Fibroblast of peridontal ligament (primary cell): ENCODE measurements around the gene NFIX.
A peak's percentile ranks its signal among the peaks of the same experiment; 100 is the strongest.
"Not testable (repeated sequence)": the region's sequence is repeated elsewhere in the genome, so short reads cannot be mapped to it uniquely, and the experiment has no call there.

Experiments used
- DNase-seq: peaks from one replicate; pipeline ENCODE4 v3.0.0-alpha.2; 2010; ENCODE audit errors: extremely low read depth

NFIX gene

GRCh38 chr19:12994701-12995595 is at the start of gene NFIX:
Gene NFIX (plus strand): TSS chr19:12995475. CDS start chr19:12995838, 363 bp downstream.
- peak; percentile 52 for DNase-seq

- peak; percentile 98 for DNase-seq
These were observed 49.7 kb upstream of the NFIX start, which contains the start of gene RAD23A for GRCh38 chr19:12945479-12946091. Gene RAD23A (plus strand): TSS chr19:12945862. CDS start chr19:12945949, 87 bp downstream.

- peak; percentile 79 for DNase-seq
These were observed 49.1 kb upstream of the NFIX start for GRCh38 chr19:12946092-12946721.

GRCh38 chr19:12946731-12947496 is 48.4 kb upstream of the NFIX start:
- no peak for DNase-seq

GRCh38 chr19:12947702-12948611 is 47.3 kb upstream of the NFIX start:
- DNase-seq: no peak

- no peak for DNase-seq
These were observed 46.5 kb upstream of the NFIX start for GRCh38 chr19:12948612-12949362.

- no peak for DNase-seq
These were observed 45.7 kb upstream of the NFIX start for GRCh38 chr19:12949363-12950283.

- not testable (repeated sequence) for DNase-seq
These were observed 43.2 kb upstream of the NFIX start for GRCh38 chr19:12952050-12952449.

GRCh38 chr19:12952488-12953137 is 42.7 kb upstream of the NFIX start:
- peak; percentile 87 for DNase-seq

GRCh38 chr19:12953138-12953798 is 42.0 kb upstream of the NFIX start:
- DNase-seq: no peak

- DNase-seq: no peak
These were observed 41.3 kb upstream of the NFIX start for GRCh38 chr19:12953799-12954611.

GRCh38 chr19:12954612-12954962 is 40.7 kb upstream of the NFIX start:
- no peak for DNase-seq

GRCh38 chr19:12955575-12955974 is 39.7 kb upstream of the NFIX start:
- DNase-seq: not testable (repeated sequence)

GRCh38 chr19:12955996-12956395 is 39.3 kb upstream of the NFIX start:
- DNase-seq: no peak

GRCh38 chr19:12956446-12957388 is 38.6 kb upstream of the NFIX start, which contains the start of gene GADD45GIP1:
Gene GADD45GIP1 (minus strand): TSS chr19:12957223. CDS start chr19:12957212, 11 bp downstream.
- peak; percentile 67 for DNase-seq
